SK-N-SH (cell line): ENCODE results near the gene MAPT.

Experiments
- CTCF ChIP-seq: fragments of 200-600 bp; sonication (generic); IDR thresholded peaks from 2 replicates; pipeline ENCODE4 v1.6.1; 2017; ENCODE audit warnings: antibody characterized with exemption, mild to moderate bottlenecking, moderate library complexity
- RFX5 ChIP-seq: IDR thresholded peaks from 2 replicates; pipeline ENCODE4 v1.6.1; 2012; ENCODE audit warnings: mild to moderate bottlenecking, improper control_type of control experiment, low read length
- TF ChIP-seq, protein P1 (sequence below): IDR thresholded peaks from 2 replicates; pipeline ENCODE4 v1.4.0; 2012; ENCODE audit warnings: low read depth

DNA sequence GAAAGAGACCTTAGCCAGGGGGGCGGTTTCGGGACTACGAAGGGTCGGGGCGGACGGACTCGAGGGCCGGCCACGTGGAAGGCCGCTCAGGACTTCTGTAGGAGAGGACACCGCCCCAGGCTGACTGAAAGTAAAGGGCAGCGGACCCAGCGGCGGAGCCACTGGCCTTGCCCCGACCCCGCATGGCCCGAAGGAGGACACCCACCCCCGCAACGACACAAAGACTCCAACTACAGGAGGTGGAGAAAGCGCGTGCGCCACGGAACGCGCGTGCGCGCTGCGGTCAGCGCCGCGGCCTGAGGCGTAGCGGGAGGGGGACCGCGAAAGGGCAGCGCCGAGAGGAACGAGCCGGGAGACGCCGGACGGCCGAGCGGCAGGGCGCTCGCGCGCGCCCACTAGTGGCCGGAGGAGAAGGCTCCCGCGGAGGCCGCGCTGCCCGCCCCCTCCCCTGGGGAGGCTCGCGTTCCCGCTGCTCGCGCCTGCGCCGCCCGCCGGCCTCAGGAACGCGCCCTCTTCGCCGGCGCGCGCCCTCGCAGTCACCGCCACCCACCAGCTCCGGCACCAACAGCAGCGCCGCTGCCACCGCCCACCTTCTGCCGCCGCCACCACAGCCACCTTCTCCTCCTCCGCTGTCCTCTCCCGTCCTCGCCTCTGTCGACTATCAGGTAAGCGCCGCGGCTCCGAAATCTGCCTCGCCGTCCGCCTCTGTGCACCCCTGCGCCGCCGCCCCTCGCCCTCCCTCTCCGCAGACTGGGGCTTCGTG, at the start of gene MAPT:
- peak; percentile 83 for TF ChIP-seq CTCF
- TF ChIP-seq, protein P1, sequence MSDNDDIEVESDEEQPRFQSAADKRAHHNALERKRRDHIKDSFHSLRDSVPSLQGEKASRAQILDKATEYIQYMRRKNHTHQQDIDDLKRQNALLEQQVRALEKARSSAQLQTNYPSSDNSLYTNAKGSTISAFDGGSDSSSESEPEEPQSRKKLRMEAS = peak; percentile 81; the same call in 1 of the 2 replicates
- no peak; the same call in 1 of the 2 replicates for TF ChIP-seq RFX5
